GM23338 (cell line): ENCODE measurements around the gene RXYLT1.

Experiments used
- CREB1 ChIP-seq: fragments of 250-450 bp; sonication (Bioruptor Pico); IDR thresholded peaks from 2 replicates; pipeline ENCODE4 v1.5.0; 2020; ENCODE audit warnings: low read depth, mild to moderate bottlenecking, moderate library complexity
- EZH2 ChIP-seq: fragments of 200-600 bp; sonication (generic); IDR thresholded peaks from one replicate; pipeline ENCODE4 v1.8.0; 2017; ENCODE audit warnings: antibody characterized with exemption, mild to moderate bottlenecking, low read depth; ENCODE audit not compliant: unreplicated experiment
- EZH2phosphoT487 ChIP-seq: fragments of 200-600 bp; sonication (generic); IDR thresholded peaks from one replicate; pipeline ENCODE4 v1.8.1; 2018; ENCODE audit warnings: antibody characterized with exemption; ENCODE audit not compliant: unreplicated experiment
- JUNB ChIP-seq: IDR thresholded peaks from one replicate; pipeline ENCODE4 v1.6.1; 2016; ENCODE audit warnings: antibody characterized with exemption; ENCODE audit not compliant: unreplicated experiment
- NANOG ChIP-seq: IDR thresholded peaks from 2 replicates; pipeline ENCODE4 v1.6.1; 2016; ENCODE audit warnings: antibody characterized with exemption, borderline replicate concordance
- POLR2AphosphoS5 ChIP-seq: IDR thresholded peaks from 2 replicates; pipeline ENCODE4 v1.6.1; 2016; ENCODE audit warnings: antibody characterized with exemption, low read depth
- STAT1 ChIP-seq: IDR thresholded peaks from one replicate; pipeline ENCODE4 v1.6.1; 2016; ENCODE audit warnings: antibody characterized with exemption; ENCODE audit not compliant: unreplicated experiment
- ZNF331 ChIP-seq: fragments of 250-450 bp; sonication (Bioruptor Pico); IDR thresholded peaks from 2 replicates; pipeline ENCODE4 v1.5.0; 2020; ENCODE audit warnings: low read depth, mild to moderate bottlenecking, moderate library complexity
- TF ChIP-seq, protein P1 (sequence below): IDR thresholded peaks from one replicate; pipeline ENCODE4 v1.6.1; 2018; ENCODE audit warnings: antibody characterized with exemption; ENCODE audit not compliant: unreplicated experiment
- TF ChIP-seq, protein P2 (sequence below), 2 experiments: fragments of 200-600 bp in 1 of 2; sonication (generic) in 1 of 2; conservative IDR thresholded peaks; 2 replicates each; pipeline versions ENCODE4 v1.5.1 to v1.6.1; 2016 to 2017; ENCODE audit warnings: antibody characterized with exemption in 2 of 2, low read depth in 2 of 2, mild to moderate bottlenecking in 2 of 2, moderate library complexity in 1 of 2
- TF ChIP-seq, protein P3 (sequence below): IDR thresholded peaks from 2 replicates; pipeline ENCODE4 v1.6.1; 2016; ENCODE audit warnings: antibody characterized with exemption

DNA sequence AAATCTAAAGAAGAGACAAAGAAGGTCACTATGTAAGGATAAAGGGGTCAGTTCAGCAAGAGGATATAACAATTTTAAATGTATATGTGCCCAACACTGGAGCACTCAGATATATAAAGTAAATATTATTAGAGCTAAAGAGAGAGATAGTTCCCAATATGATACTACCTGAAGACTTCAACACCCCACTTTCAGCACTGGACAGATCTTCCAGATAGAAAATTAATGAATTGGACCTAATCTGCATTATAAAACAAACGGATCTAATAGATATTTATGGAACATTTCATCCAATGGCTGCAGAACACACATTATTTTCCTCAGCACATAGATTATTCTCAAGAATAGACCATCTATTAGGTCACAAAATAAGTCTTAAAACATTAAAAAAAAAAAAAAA, 40.7 kb downstream of the RXYLT1 start:
- TF ChIP-seq, protein P1, sequence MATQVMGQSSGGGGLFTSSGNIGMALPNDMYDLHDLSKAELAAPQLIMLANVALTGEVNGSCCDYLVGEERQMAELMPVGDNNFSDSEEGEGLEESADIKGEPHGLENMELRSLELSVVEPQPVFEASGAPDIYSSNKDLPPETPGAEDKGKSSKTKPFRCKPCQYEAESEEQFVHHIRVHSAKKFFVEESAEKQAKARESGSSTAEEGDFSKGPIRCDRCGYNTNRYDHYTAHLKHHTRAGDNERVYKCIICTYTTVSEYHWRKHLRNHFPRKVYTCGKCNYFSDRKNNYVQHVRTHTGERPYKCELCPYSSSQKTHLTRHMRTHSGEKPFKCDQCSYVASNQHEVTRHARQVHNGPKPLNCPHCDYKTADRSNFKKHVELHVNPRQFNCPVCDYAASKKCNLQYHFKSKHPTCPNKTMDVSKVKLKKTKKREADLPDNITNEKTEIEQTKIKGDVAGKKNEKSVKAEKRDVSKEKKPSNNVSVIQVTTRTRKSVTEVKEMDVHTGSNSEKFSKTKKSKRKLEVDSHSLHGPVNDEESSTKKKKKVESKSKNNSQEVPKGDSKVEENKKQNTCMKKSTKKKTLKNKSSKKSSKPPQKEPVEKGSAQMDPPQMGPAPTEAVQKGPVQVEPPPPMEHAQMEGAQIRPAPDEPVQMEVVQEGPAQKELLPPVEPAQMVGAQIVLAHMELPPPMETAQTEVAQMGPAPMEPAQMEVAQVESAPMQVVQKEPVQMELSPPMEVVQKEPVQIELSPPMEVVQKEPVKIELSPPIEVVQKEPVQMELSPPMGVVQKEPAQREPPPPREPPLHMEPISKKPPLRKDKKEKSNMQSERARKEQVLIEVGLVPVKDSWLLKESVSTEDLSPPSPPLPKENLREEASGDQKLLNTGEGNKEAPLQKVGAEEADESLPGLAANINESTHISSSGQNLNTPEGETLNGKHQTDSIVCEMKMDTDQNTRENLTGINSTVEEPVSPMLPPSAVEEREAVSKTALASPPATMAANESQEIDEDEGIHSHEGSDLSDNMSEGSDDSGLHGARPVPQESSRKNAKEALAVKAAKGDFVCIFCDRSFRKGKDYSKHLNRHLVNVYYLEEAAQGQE, result no peak
- TF ChIP-seq, protein P2, sequence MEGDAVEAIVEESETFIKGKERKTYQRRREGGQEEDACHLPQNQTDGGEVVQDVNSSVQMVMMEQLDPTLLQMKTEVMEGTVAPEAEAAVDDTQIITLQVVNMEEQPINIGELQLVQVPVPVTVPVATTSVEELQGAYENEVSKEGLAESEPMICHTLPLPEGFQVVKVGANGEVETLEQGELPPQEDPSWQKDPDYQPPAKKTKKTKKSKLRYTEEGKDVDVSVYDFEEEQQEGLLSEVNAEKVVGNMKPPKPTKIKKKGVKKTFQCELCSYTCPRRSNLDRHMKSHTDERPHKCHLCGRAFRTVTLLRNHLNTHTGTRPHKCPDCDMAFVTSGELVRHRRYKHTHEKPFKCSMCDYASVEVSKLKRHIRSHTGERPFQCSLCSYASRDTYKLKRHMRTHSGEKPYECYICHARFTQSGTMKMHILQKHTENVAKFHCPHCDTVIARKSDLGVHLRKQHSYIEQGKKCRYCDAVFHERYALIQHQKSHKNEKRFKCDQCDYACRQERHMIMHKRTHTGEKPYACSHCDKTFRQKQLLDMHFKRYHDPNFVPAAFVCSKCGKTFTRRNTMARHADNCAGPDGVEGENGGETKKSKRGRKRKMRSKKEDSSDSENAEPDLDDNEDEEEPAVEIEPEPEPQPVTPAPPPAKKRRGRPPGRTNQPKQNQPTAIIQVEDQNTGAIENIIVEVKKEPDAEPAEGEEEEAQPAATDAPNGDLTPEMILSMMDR (conservative IDR thresholded peaks at IDR 0.05; ENCODE audit: low read depth in 2 of 2), result no peak
- TF ChIP-seq EZH2phosphoT487, result no peak
- TF ChIP-seq CREB1 (CRISPR knock-in tag), result no peak
- TF ChIP-seq EZH2, result no peak
- no peak for TF ChIP-seq ZNF331 (CRISPR knock-in tag)
- TF ChIP-seq, protein P3, sequence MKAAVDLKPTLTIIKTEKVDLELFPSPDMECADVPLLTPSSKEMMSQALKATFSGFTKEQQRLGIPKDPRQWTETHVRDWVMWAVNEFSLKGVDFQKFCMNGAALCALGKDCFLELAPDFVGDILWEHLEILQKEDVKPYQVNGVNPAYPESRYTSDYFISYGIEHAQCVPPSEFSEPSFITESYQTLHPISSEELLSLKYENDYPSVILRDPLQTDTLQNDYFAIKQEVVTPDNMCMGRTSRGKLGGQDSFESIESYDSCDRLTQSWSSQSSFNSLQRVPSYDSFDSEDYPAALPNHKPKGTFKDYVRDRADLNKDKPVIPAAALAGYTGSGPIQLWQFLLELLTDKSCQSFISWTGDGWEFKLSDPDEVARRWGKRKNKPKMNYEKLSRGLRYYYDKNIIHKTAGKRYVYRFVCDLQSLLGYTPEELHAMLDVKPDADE, result no peak
- no peak for TF ChIP-seq POLR2AphosphoS5
- TF ChIP-seq NANOG, result no peak
- no peak for TF ChIP-seq JUNB
- no peak for TF ChIP-seq STAT1
